Body of pancreas (tissue), 4 donors: ENCODE results near the gene DGKD.

ENCODE experiments used
- POLR2A ChIP-seq, 3 donors: fragments of 450-650 bp; IDR thresholded peaks; one replicate each; pipeline ENCODE4 v1.6.1; 2016; ENCODE audit warnings: antibody characterized with exemption in 3 of 3, mild to moderate bottlenecking in 2 of 3
- TF ChIP-seq, protein P1 (sequence below), 7 experiments: fragments of 450-650 bp in 4 of 7; fragments of 200-600 bp in 3 of 7; sonication (generic) in 3 of 7; IDR thresholded peaks; one replicate each; pipeline ENCODE4 v1.5.1; 2016 to 2019; ENCODE audit warnings: antibody characterized with exemption in 7 of 7

DNA sequence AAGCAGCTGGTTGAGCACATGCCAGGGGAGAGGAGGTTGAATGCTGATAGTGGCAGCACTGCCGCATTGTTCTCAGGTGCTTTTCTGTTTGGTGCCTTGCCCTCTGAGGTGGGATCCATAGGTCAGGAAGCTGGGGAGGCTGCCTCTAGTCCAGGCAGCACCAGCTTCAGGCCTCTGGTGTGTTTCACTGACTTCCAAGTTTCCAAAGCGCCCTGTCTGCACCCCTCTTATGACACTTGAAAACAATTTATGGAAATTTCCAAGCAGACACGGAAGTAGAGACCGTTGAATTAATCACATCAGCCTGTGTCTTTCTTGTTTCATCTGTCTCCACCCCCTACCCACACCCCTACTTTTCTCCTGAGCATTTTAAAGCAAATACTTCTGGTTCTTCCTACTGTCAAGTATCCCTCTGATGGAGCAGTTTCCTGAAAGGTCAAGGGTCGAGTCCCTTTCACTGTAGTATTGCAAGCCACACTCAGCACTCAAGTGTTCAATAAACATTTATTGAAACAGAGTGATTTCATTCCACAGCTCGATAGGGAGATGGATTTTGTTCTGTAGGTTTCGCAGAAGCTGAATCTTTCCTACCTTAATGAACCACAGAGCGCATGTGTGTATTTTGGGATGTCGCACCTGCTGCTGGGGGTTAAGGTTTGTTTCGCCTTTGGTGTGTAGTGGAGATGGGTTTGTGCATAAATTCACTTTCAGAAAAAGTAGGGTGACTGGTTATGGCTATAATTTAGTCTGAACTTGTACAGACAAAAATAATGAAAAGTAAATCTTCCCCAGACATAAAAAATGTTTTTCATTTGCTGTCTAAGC lies 21.4 kb downstream of the DGKD start:
- TF ChIP-seq, protein P1, sequence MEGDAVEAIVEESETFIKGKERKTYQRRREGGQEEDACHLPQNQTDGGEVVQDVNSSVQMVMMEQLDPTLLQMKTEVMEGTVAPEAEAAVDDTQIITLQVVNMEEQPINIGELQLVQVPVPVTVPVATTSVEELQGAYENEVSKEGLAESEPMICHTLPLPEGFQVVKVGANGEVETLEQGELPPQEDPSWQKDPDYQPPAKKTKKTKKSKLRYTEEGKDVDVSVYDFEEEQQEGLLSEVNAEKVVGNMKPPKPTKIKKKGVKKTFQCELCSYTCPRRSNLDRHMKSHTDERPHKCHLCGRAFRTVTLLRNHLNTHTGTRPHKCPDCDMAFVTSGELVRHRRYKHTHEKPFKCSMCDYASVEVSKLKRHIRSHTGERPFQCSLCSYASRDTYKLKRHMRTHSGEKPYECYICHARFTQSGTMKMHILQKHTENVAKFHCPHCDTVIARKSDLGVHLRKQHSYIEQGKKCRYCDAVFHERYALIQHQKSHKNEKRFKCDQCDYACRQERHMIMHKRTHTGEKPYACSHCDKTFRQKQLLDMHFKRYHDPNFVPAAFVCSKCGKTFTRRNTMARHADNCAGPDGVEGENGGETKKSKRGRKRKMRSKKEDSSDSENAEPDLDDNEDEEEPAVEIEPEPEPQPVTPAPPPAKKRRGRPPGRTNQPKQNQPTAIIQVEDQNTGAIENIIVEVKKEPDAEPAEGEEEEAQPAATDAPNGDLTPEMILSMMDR (IDR thresholded peaks at IDR 0.05): no peak
- no peak for TF ChIP-seq POLR2A (IDR thresholded peaks at IDR 0.05)
